H54 (cell line): Measurements from ENCODE around the gene CNMD.
"Not testable (repeated sequence)": the region's sequence is repeated elsewhere in the genome, so short reads cannot be mapped to it uniquely, and the experiment has no call there.

Experiments used
- DNase-seq: peaks from one replicate; pipeline ENCODE4 v3.0.0; 2011; ENCODE audit warnings: low spot score, mixed read lengths; ENCODE audit not compliant: insufficient read length
- FAIRE-seq: peaks from 3 replicates; lab custom pipeline; 2011; peaks lifted over from hg19 to GRCh38; lab: Jason Lieb, UNC
- POLR2A ChIP-seq: IDR thresholded peaks from 2 replicates; pipeline ENCODE4 v1.6.1; 2011; ENCODE audit warnings: low read depth, mild to moderate bottlenecking, low read length

The CNMD gene

GRCh38 chr13:52695856-52696255, 43.8 kb downstream of the CNMD start:
- DNase-seq = no peak
- TF ChIP-seq POLR2A = no peak
- no peak for FAIRE-seq

GRCh38 chr13:52686376-52686775, 53.2 kb downstream of the CNMD start:
- FAIRE-seq (no peak), DNase-seq (no peak)

GRCh38 chr13:52685806-52686205, 53.8 kb downstream of the CNMD start:
- FAIRE-seq, DNase-seq: not testable (repeated sequence)

More at GRCh38 chr13:52686376-52686775, 53.2 kb downstream of the CNMD start:
- no peak for TF ChIP-seq POLR2A

GRCh38 chr13:52677823-52678222, 61.8 kb downstream of the CNMD start:
- TF ChIP-seq POLR2A = no peak
- FAIRE-seq = no peak
- DNase-seq = no peak

GRCh38 chr13:52673465-52673864, 66.2 kb downstream of the CNMD start:
- FAIRE-seq = no peak
- no peak for TF ChIP-seq POLR2A
- DNase-seq = no peak

- no peak for TF ChIP-seq POLR2A
- FAIRE-seq (no peak), DNase-seq (no peak)
Measured at GRCh38 chr13:52670726-52671125, 68.9 kb downstream of the CNMD start.

GRCh38 chr13:52669677-52670076, 69.9 kb downstream of the CNMD start:
- TF ChIP-seq POLR2A = no peak
- FAIRE-seq (no peak), DNase-seq (no peak)

- DNase-seq = no peak
- no peak for TF ChIP-seq POLR2A
- no peak for FAIRE-seq
Measured at GRCh38 chr13:52665325-52665724, 74.3 kb downstream of the CNMD start.

- DNase-seq (no peak), FAIRE-seq (no peak)
- TF ChIP-seq POLR2A = no peak
Measured at GRCh38 chr13:52664272-52664671, 75.3 kb downstream of the CNMD start.

- FAIRE-seq = no peak
- TF ChIP-seq POLR2A = no peak
- DNase-seq = no peak
Measured at GRCh38 chr13:52659340-52659739, 80.3 kb downstream of the CNMD start.
